KMS-11 (cell line): ENCODE data around the gene VASH2.
"Not testable (repeated sequence)": the region's sequence is repeated elsewhere in the genome, so short reads cannot be mapped to it uniquely, and the experiment has no call there.

Source experiments
- H2AFZ ChIP-seq: fragments of 200-600 bp; sonication (generic); 2 replicates; pipeline ENCODE4 v1.6.1; 2016; ENCODE audit warnings: antibody characterized with exemption, mixed run types, low read depth
- H3K27ac ChIP-seq: fragments of 200-600 bp; sonication (generic); 2 replicates; pipeline ENCODE4 v1.6.1; 2016; ENCODE audit warnings: mild to moderate bottlenecking, mixed run types
- H3K27me3 ChIP-seq: fragments of 200-600 bp; sonication (generic); 2 replicates; pipeline ENCODE4 v1.6.1; 2017; ENCODE audit warnings: mild to moderate bottlenecking, low read depth, mixed run types, moderate library complexity; ENCODE audit not compliant: insufficient read depth
- H3K36me3 ChIP-seq: fragments of 200-600 bp; sonication (generic); 2 replicates; pipeline ENCODE4 v1.6.1; 2017; ENCODE audit warnings: mild to moderate bottlenecking, mixed run types; ENCODE audit not compliant: insufficient read depth
- H3K4me1 ChIP-seq: fragments of 200-600 bp; sonication (generic); 2 replicates; pipeline ENCODE4 v1.6.1; 2016; ENCODE audit warnings: mild to moderate bottlenecking, low read depth, mixed run types; ENCODE audit not compliant: poor library complexity, severe bottlenecking
- H3K4me2 ChIP-seq: fragments of 200-600 bp; sonication (generic); 2 replicates; pipeline ENCODE4 v1.7.0; 2016; ENCODE audit warnings: mild to moderate bottlenecking, mixed run types
- H3K4me3 ChIP-seq: fragments of 200-600 bp; sonication (generic); IDR thresholded peaks from 2 replicates; pipeline ENCODE4 v1.6.1; 2017; ENCODE audit warnings: low read depth, low read length, mixed read lengths; ENCODE audit not compliant: insufficient read depth
- H3K79me2 ChIP-seq: fragments of 200-600 bp; sonication (generic); 2 replicates; pipeline ENCODE4 v1.6.1; 2016; ENCODE audit warnings: low read depth, mixed run types; ENCODE audit not compliant: insufficient read depth
- H3K9ac ChIP-seq: fragments of 200-600 bp; sonication (generic); 2 replicates; pipeline ENCODE4 v1.6.1; 2016; ENCODE audit warnings: mild to moderate bottlenecking, mixed run types
- H4K20me1 ChIP-seq: fragments of 200-600 bp; sonication (generic); 2 replicates; pipeline ENCODE4 v1.6.1; 2016; ENCODE audit warnings: mild to moderate bottlenecking, mixed run types; ENCODE audit not compliant: insufficient read depth
- CTCF ChIP-seq: fragments of 200-600 bp; sonication (generic); conservative IDR thresholded peaks from 2 replicates; pipeline ENCODE4 v1.6.1; 2017; ENCODE audit warnings: low read depth, mild to moderate bottlenecking, antibody characterized with exemption, low read length, moderate library complexity, mixed read lengths

The VASH2 gene

GRCh38 chr1:213020016-213020415, 69.7 kb downstream of the VASH2 start:
- Histone ChIP-seq H3K27me3 (no peaks in the 10 kb centered on the region), H3K36me3 (no peaks in the 10 kb centered on the region), H2AFZ (no peak overlapping the region), H4K20me1 (no peaks in the 10 kb centered on the region), H3K79me2 (peaks cover 1% of the 10 kb centered on the region; the same call in 1 of the 2 replicates), H3K9ac (no peak overlapping the region), H3K27ac (no peak overlapping the region), H3K4me3 (no peak overlapping the region), H3K4me1 (no peaks in the 10 kb centered on the region), H3K4me2 (no peak overlapping the region)
- TF ChIP-seq CTCF, result no peak

- H3K4me1 ChIP-seq, H2AFZ ChIP-seq, H4K20me1 ChIP-seq, H3K9ac ChIP-seq, H3K4me2 ChIP-seq, H3K27me3 ChIP-seq, H3K79me2 ChIP-seq, H3K36me3 ChIP-seq, H3K27ac ChIP-seq, H3K4me3 ChIP-seq: not testable (repeated sequence)
These were observed 76.7 kb downstream of the VASH2 start for GRCh38 chr1:213027024-213027423.

- Histone ChIP-seq H3K79me2 (no peaks in the 10 kb centered on the region), H3K4me3 (no peak overlapping the region), H3K4me2 (no peak overlapping the region), H4K20me1 (no peaks in the 10 kb centered on the region), H3K27ac (no peak overlapping the region), H3K4me1 (no peaks in the 10 kb centered on the region), H3K36me3 (no peaks in the 10 kb centered on the region), H3K9ac (no peak overlapping the region), H3K27me3 (no peaks in the 10 kb centered on the region), H2AFZ (no peak overlapping the region)
- TF ChIP-seq CTCF, result no peak
These were observed 82.3 kb downstream of the VASH2 start for GRCh38 chr1:213032651-213033050.

- Histone ChIP-seq H3K9ac (no peak overlapping the region), H4K20me1 (no peaks in the 10 kb centered on the region), H3K4me3 (no peak overlapping the region), H3K79me2 (no peaks in the 10 kb centered on the region), H3K4me2 (no peak overlapping the region), H2AFZ (no peak overlapping the region), H3K27me3 (no peaks in the 10 kb centered on the region), H3K4me1 (no peaks in the 10 kb centered on the region), H3K27ac (no peak overlapping the region), H3K36me3 (no peaks in the 10 kb centered on the region)
- no peak for TF ChIP-seq CTCF
These were observed 84.4 kb downstream of the VASH2 start for GRCh38 chr1:213034713-213035112.

- Histone ChIP-seq H3K27me3 (no peaks in the 10 kb centered on the region), H3K79me2 (no peaks in the 10 kb centered on the region), H3K9ac (no peak overlapping the region), H3K4me2 (no peak overlapping the region), H3K36me3 (no peaks in the 10 kb centered on the region), H2AFZ (no peak overlapping the region), H3K4me1 (no peaks in the 10 kb centered on the region), H3K4me3 (no peak overlapping the region), H3K27ac (no peak overlapping the region), H4K20me1 (no peaks in the 10 kb centered on the region)
- no peak for TF ChIP-seq CTCF
These were observed 85.2 kb downstream of the VASH2 start for GRCh38 chr1:213035573-213035972.
